ENCODE data around the gene NAXE.
"Not testable (repeated sequence)": the region's sequence is repeated elsewhere in the genome, so short reads cannot be mapped to it uniquely, and the experiment has no call there.

NAXE gene

DNA sequence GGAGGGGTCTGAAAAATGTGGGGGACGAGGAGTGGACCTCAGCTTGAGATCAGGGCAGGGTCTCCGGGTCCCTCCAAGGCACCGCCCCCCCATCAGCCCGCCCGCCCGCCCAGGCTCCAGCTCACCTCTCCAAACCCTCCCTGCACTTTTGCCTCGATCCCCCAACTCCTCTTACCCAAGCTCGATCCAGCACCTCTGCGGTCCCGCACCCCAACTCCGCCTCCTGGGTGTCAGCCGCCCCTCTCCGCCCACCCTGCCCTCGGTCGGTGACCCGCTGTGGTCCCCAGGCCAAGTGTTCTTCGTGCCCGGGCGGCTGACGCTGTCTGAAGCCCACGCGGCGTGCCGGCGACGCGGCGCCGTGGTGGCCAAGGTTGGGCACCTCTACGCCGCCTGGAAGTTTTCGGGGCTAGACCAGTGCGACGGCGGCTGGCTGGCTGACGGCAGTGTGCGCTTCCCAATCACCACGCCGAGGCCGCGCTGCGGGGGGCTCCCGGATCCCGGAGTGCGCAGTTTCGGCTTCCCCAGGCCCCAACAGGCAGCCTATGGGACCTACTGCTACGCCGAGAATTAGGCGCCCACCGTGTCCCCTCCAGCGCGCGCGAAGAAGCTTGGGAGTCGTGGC is 33.3 kb downstream of the NAXE start:
- DNase-seq: no peak

DNA sequence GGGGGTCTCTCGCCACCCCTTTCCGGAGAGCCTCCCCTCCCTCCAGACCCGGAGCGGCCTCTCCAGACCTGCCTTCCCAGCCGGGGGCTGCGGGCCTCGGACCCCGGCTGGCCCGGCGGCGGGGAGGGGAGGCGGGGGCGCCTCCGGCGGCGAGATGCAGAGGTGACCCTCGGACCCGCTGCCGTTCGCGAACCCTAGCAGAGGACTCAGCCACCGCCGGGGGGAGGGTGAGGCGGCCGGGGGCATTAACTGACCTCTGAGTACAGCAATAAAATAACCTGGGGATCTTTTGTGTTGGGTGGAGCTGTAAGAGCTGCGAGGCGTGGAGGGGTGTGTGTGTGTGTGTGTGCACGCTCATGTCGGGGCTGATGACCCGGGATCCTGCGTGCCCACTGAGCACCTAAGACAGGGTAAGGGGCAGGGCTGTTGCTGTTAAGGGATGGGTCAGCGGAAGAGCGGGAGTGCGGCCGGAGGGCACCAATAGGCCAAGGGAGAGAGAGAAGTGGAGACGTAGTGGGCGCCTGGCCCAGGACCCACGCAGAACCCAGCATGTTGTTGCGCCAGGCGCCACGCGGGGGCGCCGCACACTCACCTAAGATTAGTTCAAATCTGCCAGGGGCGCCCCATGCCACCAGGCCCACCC is 34.0 kb downstream of the NAXE start:
- DNase-seq: peak; percentile 77 to 78

- DNase-seq: no peak
These were observed 34.5 kb downstream of the NAXE start for GRCh38 chr1:156626079-156626438.

DNA sequence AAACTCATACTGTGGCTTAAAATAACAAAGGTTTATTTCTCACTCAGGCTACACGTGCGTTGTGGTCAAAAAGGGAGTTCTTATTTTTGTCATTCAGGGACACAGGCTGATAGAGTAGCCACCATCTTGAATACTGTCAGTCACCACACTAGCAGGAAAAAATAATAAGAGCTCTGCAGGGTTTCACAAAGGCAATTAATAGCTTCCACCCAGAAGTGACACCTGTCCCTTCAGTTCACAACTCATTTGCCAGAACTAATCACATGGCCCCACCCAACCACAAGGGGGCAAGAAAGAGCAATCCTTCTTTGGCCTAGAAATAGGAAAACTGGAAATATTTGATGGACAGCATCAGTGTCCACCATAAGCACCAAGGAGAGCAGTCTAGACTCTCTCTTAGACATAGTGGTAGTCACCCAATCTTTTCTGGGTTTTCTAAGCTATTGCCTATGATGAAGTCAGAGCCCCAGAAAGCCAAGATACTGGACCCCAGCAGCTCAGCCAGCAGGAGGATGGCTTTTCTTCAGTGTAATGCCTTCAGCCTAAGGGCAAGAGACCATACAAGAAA is 35.8 kb downstream of the NAXE start:
- peak; percentile 45 to 53 for DNase-seq

DNA sequence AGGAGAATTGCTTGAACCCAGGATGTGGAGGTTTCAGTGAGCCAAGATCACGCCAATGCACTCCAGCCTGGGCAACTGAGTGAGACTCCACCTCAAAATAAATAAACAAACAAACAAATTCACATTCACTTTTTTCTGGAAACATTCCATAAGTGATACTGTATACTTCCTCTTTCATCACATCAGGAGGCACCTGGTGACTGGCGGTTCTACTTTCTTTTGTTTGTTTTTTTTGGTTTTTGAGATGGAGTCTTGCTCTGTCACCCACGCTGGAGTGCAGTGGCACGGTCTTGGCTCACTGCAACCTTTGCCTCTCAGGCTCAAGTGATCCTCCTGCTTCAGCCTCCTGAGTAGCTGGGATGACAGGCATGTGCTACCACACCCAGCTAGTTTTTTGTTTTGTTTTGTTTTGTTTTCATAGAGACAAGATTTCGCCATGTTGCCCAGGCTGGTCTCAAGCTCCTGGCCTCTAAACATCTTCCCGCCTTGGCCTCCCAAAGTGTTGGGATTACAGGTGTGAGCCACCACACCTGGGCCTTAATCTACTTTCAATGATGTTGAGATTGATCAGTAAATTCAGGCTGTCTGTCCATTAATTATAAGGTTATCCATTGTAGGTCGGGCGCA is 38.4 kb downstream of the NAXE start:
- no peak for DNase-seq

DNA sequence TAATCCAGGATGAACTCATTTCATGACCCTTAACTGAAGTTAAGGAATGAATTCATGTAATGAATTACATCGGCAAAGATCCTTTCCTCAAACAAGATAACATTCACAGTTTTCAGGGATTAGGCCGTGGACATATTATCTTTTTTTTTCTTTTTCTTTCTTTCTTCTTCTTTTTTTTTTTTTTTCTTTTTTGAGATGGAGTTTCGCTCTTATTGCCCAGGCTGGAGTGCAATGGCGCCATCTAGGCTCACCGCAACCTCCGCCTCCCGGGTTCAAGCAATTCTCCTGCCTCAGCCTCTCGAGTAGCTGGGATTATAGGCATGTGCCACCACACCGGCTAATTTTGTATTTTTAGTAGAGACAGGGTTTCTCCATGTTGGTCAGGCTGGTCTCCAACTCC is 39.6 kb downstream of the NAXE start:
- not testable (repeated sequence) for DNase-seq

DNA sequence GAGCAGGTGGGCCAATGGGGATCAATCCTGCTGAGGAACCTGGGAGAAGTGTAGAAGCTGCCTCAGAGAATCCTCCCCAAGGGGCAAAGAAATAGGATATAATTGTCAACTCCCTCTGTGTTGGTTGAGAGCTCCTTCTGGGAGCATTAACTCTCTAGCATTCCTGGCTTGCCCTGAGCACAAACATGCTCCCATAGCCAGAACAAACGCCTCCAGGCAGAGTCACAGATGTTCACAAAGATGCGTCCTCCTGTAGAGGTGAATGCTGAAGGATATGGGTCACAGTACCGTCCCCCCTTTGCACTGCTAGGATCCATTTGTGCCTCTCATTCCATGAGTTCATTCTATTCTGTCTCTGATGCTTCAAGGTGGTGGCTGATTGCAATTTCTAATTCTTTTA is 40.8 kb downstream of the NAXE start:
- DNase-seq: no peak

GRCh38 chr1:156638189-156638985 is 46.8 kb downstream of the NAXE start:
- no peak for DNase-seq

GRCh38 chr1:156639601-156640101 is 48.1 kb downstream of the NAXE start:
- no peak for DNase-seq

- DNase-seq: no peak
These were observed 49.5 kb downstream of the NAXE start for GRCh38 chr1:156640842-156641706.

- DNase-seq: peak in 1 of 2 donors; percentile 24
These were observed 50.2 kb downstream of the NAXE start, which contains the start of gene BCAN for GRCh38 chr1:156641761-156642264. TSS of gene BCAN (plus strand) at chr1:156642117. CDS start at chr1:156646055, 3,938 bp downstream.

GRCh38 chr1:156642265-156643048 is 50.9 kb downstream of the NAXE start:
- DNase-seq: no peak

DNA sequence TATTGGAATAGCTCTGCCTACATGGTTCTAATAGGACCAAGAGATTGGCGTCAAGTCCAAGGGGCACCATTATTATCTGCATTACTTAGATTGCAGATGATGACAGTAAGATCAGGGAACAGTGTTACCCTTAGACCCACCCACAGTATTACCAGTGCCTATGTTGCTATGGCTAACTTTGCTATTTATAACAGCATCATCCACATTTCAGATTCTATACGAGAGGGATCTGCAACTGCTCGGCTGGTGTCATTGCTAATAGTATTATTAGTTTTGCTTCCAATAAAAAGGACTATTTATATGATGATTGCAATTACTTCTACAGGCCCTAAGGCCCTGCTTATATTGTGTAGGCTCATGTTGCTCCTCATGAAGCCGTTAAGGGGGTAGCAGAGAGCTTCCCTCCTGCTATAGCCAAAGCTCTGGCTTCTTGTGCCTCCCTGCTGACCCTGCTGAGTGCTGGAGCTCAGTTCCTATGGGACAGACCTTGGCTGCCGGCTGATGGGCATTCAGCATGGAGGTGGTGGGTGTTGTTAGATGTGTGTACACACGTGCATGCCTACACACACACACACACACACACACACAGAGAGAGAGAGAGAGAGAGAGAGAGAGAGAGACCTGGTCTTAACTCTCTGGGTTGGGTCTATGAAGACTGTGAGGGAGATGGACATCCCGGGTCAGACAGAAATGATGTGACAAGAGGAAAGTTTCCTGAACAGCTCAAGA is 51.6 kb downstream of the NAXE start:
- no peak for DNase-seq

- DNase-seq: peak in 1 of 2 donors; percentile 27
These were observed 52.2 kb downstream of the NAXE start for GRCh38 chr1:156643778-156644092.

Measured in stimulated activated CD4-positive, alpha-beta T cell treated with anti-CD3 and anti-CD28 coated beads, Interleukin-2, amount 100 ng/mL, for 24 hours (primary cell).